Nephron (organoid): ENCODE results near the gene OR6J1.
A peak's percentile ranks its signal among the peaks of the same experiment; 100 is the strongest.

Source experiments
- H3K27ac Mint-ChIP-seq, 3 experiments: 2 replicates each; pipeline ENCODE4 v1.8.0; 2020; ENCODE audit warnings: mixed read lengths in 3 of 3, mild to moderate bottlenecking in 2 of 3, moderate library complexity in 1 of 3
- H3K27me3 Mint-ChIP-seq: 2 replicates; pipeline ENCODE4 v1.8.0; 2021; ENCODE audit warnings: low read depth, mild to moderate bottlenecking, moderate library complexity, mixed read lengths
- H3K36me3 Mint-ChIP-seq: 2 replicates; pipeline ENCODE4 v1.8.0; 2020; ENCODE audit warnings: low read depth, mixed read lengths
- H3K4me1 Mint-ChIP-seq: 2 replicates; pipeline ENCODE4 v1.8.0; 2020; ENCODE audit warnings: mixed read lengths
- H3K4me3 Mint-ChIP-seq, 3 experiments: 2 replicates each; pipeline ENCODE4 v1.8.0; 2020; ENCODE audit warnings: mild to moderate bottlenecking in 3 of 3, mixed read lengths in 3 of 3, moderate library complexity in 2 of 3
- H3K9me3 Mint-ChIP-seq: 2 replicates; pipeline ENCODE4 v1.8.0; 2020; ENCODE audit warnings: mixed read lengths
- TF ChIP-seq, protein P1 (sequence below), 3 experiments: fragments of 200-600 bp; sonication (generic); IDR thresholded peaks; one replicate each; pipeline ENCODE4 v1.5.0; 2021; ENCODE audit warnings: antibody characterized with exemption in 3 of 3; ENCODE audit not compliant: unreplicated experiment in 3 of 3

The OR6J1 gene

DNA sequence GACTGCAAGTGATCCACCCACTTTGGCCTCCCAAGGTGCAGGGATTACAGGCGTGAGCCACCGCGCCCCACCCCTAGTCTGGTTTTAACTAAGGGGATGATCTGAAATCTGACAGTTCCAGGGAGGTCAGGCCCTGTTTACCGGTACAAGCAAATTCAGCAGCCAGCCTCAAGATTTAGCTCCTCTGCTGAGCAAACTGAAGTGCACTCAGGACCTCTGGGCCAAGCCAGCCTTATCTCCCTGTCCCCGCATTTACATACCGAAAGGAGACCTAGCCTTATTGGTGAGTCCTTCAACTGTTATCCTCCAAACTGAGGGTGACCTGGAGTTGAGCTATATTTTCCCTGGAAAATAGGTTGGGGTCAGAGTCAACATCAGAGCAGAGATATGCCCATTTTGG lies 46.9 kb downstream of the OR6J1 start:
- TF ChIP-seq, protein P1, sequence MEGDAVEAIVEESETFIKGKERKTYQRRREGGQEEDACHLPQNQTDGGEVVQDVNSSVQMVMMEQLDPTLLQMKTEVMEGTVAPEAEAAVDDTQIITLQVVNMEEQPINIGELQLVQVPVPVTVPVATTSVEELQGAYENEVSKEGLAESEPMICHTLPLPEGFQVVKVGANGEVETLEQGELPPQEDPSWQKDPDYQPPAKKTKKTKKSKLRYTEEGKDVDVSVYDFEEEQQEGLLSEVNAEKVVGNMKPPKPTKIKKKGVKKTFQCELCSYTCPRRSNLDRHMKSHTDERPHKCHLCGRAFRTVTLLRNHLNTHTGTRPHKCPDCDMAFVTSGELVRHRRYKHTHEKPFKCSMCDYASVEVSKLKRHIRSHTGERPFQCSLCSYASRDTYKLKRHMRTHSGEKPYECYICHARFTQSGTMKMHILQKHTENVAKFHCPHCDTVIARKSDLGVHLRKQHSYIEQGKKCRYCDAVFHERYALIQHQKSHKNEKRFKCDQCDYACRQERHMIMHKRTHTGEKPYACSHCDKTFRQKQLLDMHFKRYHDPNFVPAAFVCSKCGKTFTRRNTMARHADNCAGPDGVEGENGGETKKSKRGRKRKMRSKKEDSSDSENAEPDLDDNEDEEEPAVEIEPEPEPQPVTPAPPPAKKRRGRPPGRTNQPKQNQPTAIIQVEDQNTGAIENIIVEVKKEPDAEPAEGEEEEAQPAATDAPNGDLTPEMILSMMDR (IDR thresholded peaks at IDR 0.05; ENCODE audit: unreplicated experiment in 3 of 3): no peak
- H3K4me3 Mint-ChIP-seq: peak overlapping the region; percentile 93 to 97 (median 97)
- H3K27ac Mint-ChIP-seq: peak overlapping the region in 2 of 3 experiments; percentile 54 to 80
- H3K9me3 Mint-ChIP-seq: no peaks in the 10 kb centered on the region
- peaks cover 6% of the 10 kb centered on the region for H3K27me3 Mint-ChIP-seq
- peaks cover 6% of the 10 kb centered on the region for H3K36me3 Mint-ChIP-seq
- H3K4me1 Mint-ChIP-seq: peaks cover 17% of the 10 kb centered on the region

DNA sequence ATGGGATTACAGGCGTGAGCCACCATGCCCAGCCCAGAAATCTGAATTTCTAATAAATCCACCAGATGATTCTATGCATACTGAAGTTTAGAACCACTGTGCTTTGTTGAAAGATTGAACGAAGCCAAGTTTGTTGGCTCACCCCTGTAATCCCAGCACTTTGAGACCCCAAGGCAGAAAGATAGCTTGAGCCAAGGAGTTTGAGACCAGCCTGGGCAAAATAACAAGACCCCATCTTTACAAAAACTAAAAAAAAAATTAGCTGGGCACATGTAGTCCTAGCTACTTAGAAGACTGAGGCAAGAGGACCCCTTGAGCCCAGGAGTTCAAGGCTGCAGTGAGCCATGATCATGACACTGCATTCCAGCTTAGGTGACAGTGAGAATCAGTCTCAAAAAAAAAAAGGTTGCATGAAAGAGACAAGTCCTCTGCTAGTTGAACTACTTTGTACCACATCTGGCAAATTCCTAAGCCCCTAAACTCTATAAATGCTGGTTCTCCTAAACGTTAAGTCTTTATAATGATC lies 47.7 kb downstream of the OR6J1 start:
- Mint-ChIP-seq H3K27ac (no peak overlapping the region), H3K4me1 (peaks cover 17% of the 10 kb centered on the region), H3K4me3 (peak overlapping the region; percentile 27 to 97 (median 61)), H3K36me3 (no peaks in the 10 kb centered on the region), H3K9me3 (no peaks in the 10 kb centered on the region), H3K27me3 (peaks cover 6% of the 10 kb centered on the region)
- TF ChIP-seq, protein P1 (IDR thresholded peaks at IDR 0.05; ENCODE audit: unreplicated experiment in 3 of 3): no peak

DNA sequence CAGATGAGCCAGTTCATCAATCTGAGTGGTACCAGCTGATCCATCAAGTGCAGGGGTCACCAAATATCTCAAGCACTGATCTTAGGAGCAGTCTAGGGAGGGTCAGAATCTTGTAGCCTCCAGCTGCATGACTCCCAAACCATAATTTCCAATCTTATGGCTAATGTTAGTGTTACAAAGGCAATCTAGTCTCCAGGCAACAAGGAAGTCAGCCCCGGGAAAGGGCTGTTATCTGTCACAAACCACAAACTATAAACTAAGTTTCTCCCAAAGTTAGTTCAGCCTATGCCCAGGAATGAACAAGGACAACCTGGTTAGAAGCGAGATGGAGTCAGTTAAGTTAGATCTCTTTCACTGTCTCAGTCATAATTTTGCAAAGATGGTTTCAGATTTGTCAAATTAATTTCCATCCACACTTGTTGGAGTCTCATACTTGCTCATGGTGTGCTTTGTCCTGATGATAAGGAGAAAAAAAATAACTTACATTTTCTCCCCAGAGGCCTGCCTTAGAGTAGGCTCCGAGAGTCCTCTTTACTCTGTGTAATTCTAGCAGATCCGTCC lies 49.9 kb downstream of the OR6J1 start:
- no peak overlapping the region for H3K4me3 Mint-ChIP-seq
- no peak overlapping the region for H3K27ac Mint-ChIP-seq
- H3K9me3 Mint-ChIP-seq: no peaks in the 10 kb centered on the region
- TF ChIP-seq, protein P1 (IDR thresholded peaks at IDR 0.05; ENCODE audit: unreplicated experiment in 3 of 3): no peak
- peaks cover 17% of the 10 kb centered on the region for H3K4me1 Mint-ChIP-seq
- H3K27me3 Mint-ChIP-seq: peaks cover 6% of the 10 kb centered on the region
- H3K36me3 Mint-ChIP-seq: no peaks in the 10 kb centered on the region

DNA sequence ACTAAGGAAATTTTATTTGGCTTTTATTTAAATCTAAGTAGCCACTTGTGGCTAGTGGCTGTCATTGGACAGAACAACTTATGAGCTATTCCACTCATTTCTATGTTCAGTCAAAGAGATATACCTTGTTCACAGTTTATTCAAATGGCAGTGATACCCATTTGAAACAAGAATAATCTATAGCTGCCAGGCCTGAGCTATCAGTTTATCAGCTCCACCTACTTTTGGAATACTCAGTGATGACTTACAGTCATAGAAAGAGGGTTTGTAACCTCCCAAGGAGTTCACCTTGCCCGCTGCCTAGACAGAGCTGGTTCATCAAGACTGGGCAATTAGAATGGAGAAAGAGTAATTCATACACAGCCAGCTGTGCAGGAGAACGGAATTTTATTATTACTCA lies 50.6 kb downstream of the OR6J1 start:
- Mint-ChIP-seq H3K27me3 (no peaks in the 10 kb centered on the region), H3K9me3 (no peaks in the 10 kb centered on the region), H3K4me1 (peaks cover 16% of the 10 kb centered on the region), H3K36me3 (no peaks in the 10 kb centered on the region), H3K4me3 (no peak overlapping the region), H3K27ac (no peak overlapping the region)
- TF ChIP-seq, protein P1 (IDR thresholded peaks at IDR 0.05; ENCODE audit: unreplicated experiment in 3 of 3): no peak

DNA sequence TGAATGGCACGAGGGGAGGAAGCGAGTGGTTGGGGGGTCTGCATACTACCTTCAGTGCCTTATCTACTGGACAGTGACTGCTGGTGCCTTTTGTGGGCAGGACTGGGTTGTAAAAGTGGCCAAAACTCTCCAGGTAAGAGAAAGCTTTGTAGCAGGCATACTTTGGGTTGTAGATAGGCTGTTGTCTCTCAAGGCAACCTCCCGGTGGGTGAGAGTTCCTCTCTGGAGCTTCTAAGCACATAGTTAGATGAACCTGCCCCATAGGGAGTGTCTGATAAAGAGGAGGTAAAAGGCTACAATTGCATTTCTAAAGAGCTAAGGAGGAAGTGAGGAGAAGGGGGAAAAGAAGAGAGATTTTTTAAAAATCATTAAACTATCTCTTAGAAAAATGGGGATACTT lies 51.0 kb downstream of the OR6J1 start:
- no peaks in the 10 kb centered on the region for H3K9me3 Mint-ChIP-seq
- TF ChIP-seq, protein P1 (IDR thresholded peaks at IDR 0.05; ENCODE audit: unreplicated experiment in 3 of 3): no peak

More for the DNA sequence above, 51.0 kb downstream of the OR6J1 start:
- no peaks in the 10 kb centered on the region for H3K27me3 Mint-ChIP-seq
- H3K36me3 Mint-ChIP-seq: no peaks in the 10 kb centered on the region
- H3K4me1 Mint-ChIP-seq: peaks cover 13% of the 10 kb centered on the region
- no peak overlapping the region for H3K27ac Mint-ChIP-seq
- no peak overlapping the region for H3K4me3 Mint-ChIP-seq
